Measurements from ENCODE around the gene IFT172.

DNA sequence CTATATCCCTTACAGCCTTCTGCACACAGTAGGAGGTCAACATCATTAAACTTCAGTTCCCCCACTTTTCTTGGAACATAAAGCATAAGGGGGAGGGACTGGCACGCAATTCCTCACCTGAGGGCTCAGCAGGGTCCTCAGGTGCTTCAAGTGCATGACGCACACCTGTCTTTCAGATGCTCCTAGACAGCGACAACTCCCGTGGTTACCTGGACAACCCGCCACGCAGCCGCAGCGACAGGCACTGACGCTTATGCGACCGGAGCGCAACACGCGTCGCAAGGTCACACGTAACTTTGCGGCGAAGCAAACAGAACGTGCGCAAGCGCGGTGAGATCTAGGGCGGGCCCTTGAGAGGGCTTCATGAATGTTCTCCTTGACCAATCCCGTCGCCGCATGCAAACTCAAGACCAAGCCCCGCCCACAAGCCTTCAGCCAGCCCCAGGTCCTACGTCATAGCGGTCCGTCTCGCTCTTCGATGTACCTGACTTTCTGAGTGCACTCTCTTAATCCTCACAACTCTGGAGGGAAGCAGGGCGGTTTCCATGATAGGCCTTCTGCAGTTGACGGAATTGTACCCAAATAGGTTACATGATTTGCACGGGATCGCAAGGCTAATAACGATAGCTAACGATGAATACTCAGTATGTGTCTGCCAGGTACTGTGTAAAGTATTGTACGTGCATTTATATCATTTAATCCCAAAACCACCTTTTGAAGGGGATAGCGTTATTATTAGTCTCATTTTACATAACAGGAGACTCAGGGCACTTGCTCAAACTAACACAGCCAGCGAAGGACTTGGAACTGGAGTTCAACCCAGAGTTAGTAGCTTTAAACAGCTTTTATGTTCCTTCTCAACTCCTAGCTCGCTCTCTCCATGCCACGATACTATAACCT is at the start of gene IFT172:
- TF ChIP-seq, protein P1, sequence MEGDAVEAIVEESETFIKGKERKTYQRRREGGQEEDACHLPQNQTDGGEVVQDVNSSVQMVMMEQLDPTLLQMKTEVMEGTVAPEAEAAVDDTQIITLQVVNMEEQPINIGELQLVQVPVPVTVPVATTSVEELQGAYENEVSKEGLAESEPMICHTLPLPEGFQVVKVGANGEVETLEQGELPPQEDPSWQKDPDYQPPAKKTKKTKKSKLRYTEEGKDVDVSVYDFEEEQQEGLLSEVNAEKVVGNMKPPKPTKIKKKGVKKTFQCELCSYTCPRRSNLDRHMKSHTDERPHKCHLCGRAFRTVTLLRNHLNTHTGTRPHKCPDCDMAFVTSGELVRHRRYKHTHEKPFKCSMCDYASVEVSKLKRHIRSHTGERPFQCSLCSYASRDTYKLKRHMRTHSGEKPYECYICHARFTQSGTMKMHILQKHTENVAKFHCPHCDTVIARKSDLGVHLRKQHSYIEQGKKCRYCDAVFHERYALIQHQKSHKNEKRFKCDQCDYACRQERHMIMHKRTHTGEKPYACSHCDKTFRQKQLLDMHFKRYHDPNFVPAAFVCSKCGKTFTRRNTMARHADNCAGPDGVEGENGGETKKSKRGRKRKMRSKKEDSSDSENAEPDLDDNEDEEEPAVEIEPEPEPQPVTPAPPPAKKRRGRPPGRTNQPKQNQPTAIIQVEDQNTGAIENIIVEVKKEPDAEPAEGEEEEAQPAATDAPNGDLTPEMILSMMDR (conservative IDR thresholded peaks at IDR 0.05), result no peak
- no peak for TF ChIP-seq EZH2 (IDR thresholded peaks at IDR 0.05; ENCODE audit: low read depth)

Data from PC-9 (cell line).